A673 (cell line): ENCODE measurements around the gene SMARCC2.

Source experiments
- CTCF ChIP-seq: fragments of 300-800, 200-600 bp; sonication (generic); conservative IDR thresholded peaks from 2 replicates; pipeline ENCODE4 v1.5.1; 2017; ENCODE audit warnings: low read depth, mild to moderate bottlenecking, antibody characterized with exemption, low read length, moderate library complexity, mixed read lengths
- EZH2 ChIP-seq: fragments of 200-600 bp; sonication (generic); IDR thresholded peaks from 2 replicates; pipeline ENCODE4 v1.6.1; 2017; ENCODE audit warnings: borderline replicate concordance, low read depth, mild to moderate bottlenecking, mixed read lengths, antibody characterized with exemption, low read length; ENCODE audit not compliant: poor library complexity, severe bottlenecking

- no peak for TF ChIP-seq CTCF
- TF ChIP-seq EZH2: no peak
These were observed 31.0 kb downstream of the SMARCC2 start, which contains the start of gene MYL6 for GRCh38 chr12:56158029-56158925.
